Measurements from ENCODE around the gene TPD52L1. TPM values are rescaled to one million over a fixed set of nuclear protein-coding genes. Genes with fewer than 3 reads are reported as not detected.

TPD52L1 gene
- total and polyA plus RNA-seq, 10 of the 15 experiments (the other 5 are each of a cell fraction or from before 2014, with no cell fraction given): 0.03 to 2.6 (median 0.16) TPM; not detected in 3

DNA sequence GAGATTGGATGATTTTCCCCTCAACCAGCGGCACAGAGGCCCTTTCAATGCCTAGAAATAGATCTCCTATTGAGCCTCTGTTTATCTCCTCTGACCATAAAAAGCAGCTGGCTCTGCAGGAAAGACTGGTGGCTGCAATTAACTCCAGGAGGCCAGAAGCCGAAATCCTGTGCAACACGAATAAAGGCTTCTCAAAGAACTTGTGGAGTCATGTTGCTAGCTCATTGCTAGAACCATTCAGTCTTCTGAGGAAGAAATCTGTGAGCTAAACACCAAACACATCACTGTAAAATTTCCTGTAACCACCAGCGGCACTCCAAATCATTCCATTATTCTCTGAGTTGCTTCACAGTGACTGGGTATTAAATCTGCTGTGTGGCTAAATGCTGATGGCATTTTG is 49.1 kb upstream of the TPD52L1 start:
- no peak for ATAC-seq
- H3K4me1 ChIP-seq (ENCODE audit: control insufficient read depth, insufficient read depth, low read length): no peaks in the 10 kb centered on the region
- intact Hi-C loops (cut with micrococcal nuclease; ENCODE audit: unreplicated experiment): no loop called here
- no peak overlapping the region for H3K27ac ChIP-seq (ENCODE audit: control insufficient read depth, insufficient read depth)
- CTCF ChIA-PET: interaction anchor here (0.6 kb wide), 1 partner anchor 242 kb away, joined by 3 read pairs; no protein-coding TSS in a partner anchor
- no peaks in the 10 kb centered on the region for H3K79me2 ChIP-seq (ENCODE audit: control insufficient read depth, insufficient read depth, low read length)
- SMC1A ChIA-PET (ENCODE audit: uncharacterized antibody, unreplicated experiment): interaction anchor here (0.7 to 1.3 kb wide), 2 partner anchors 10 to 92 kb away, joined by 3 to 4 read pairs; no protein-coding TSS in a partner anchor
- no peak overlapping the region for H3K4me3 ChIP-seq
- FAIRE-seq: no peak
- H4K20me1 ChIP-seq (ENCODE audit: control insufficient read depth, insufficient read depth): no peaks in the 10 kb centered on the region
- in situ Hi-C loops (cut with MboI): no loop called here
- no peaks in the 10 kb centered on the region for H3K9me3 ChIP-seq (replicated peaks; ENCODE audit: control insufficient read depth, insufficient read depth, low read length)
- no peak for DNase-seq (ENCODE audit: low read depth, low spot score)
- H3K4me2 ChIP-seq (ENCODE audit: control insufficient read depth, insufficient read depth): no peak overlapping the region
- RAD21 ChIA-PET (ENCODE audit: unreplicated experiment): no interaction called here
- H2AFZ ChIP-seq (ENCODE audit: control insufficient read depth, low read depth, low read length): no peak overlapping the region
- no peaks in the 10 kb centered on the region; a peak in 2 of 4 replicates for H3K27me3 ChIP-seq (replicated peaks in 1 of 2; ENCODE audit: control insufficient read depth in 2 of 2, insufficient read depth in 2 of 2, low read length in 1 of 2)
- TF ChIP-seq RB1 (IDR thresholded peaks at IDR 0.05; ENCODE audit: borderline replicate concordance): no peak
- 19% methylated on average over 4 of the region's 4 CpGs for WGBS (ENCODE audit: insufficient coverage, insufficient replicate concordance, low lambda C conversion rate, missing lambda C conversion rate)
- no peaks in the 10 kb centered on the region for H3K36me3 ChIP-seq (ENCODE audit: control insufficient read depth in 2 of 2, insufficient read depth in 2 of 2, low read length in 1 of 2)
- POLR2A ChIA-PET: interaction anchor here (0.6 to 0.7 kb wide), 2 partner anchors 23 to 149 kb away, joined by 3 to 7 read pairs; no protein-coding TSS in a partner anchor
- BruUV-seq (replicated peaks): no TSS peak
- H3K9ac ChIP-seq (ENCODE audit: control insufficient read depth, insufficient read depth, low read length): no peak overlapping the region

DNA sequence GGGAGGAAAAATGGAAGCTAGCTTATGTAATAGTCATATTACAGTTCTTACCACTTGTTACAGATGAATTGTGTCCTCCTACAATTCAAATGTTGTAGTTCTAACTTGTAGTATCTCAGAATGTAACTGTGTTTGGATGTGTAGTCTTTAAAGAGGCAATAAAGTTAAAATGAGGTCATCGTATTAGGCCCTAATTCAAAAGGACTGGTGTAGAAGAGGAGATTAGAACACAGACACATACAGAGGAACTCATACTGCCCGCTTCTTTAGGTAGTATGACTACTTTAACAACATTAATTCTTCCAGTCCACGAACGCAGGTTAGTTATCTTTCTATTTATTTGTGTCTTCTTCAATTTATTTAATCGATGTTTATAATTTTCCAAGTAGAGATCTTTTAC is 46.5 kb upstream of the TPD52L1 start:
- H3K27ac ChIP-seq (ENCODE audit: control insufficient read depth, insufficient read depth): no peak overlapping the region
- H3K9ac ChIP-seq (ENCODE audit: control insufficient read depth, insufficient read depth, low read length): no peak overlapping the region
- ATAC-seq: no peak
- H3K9me3 ChIP-seq (replicated peaks; ENCODE audit: control insufficient read depth, insufficient read depth, low read length): no peaks in the 10 kb centered on the region; the same call in 2 of the 3 replicates
- no peak overlapping the region for H2AFZ ChIP-seq (ENCODE audit: control insufficient read depth, low read depth, low read length)
- no peaks in the 10 kb centered on the region for H3K4me1 ChIP-seq (ENCODE audit: control insufficient read depth, insufficient read depth, low read length)
- no peaks in the 10 kb centered on the region for H3K36me3 ChIP-seq (ENCODE audit: control insufficient read depth in 2 of 2, insufficient read depth in 2 of 2, low read length in 1 of 2)
- RAD21 ChIA-PET (ENCODE audit: unreplicated experiment): no interaction called here
- POLR2A ChIA-PET: no interaction called here
- H3K79me2 ChIP-seq (ENCODE audit: control insufficient read depth, insufficient read depth, low read length): no peaks in the 10 kb centered on the region
- H3K27me3 ChIP-seq (replicated peaks in 1 of 2; ENCODE audit: control insufficient read depth in 2 of 2, insufficient read depth in 2 of 2, low read length in 1 of 2): no peaks in the 10 kb centered on the region
- no peak overlapping the region for H3K4me2 ChIP-seq (ENCODE audit: control insufficient read depth, insufficient read depth)
- SMC1A ChIA-PET (ENCODE audit: uncharacterized antibody, unreplicated experiment): no interaction called here
- no peak overlapping the region for H3K4me3 ChIP-seq
- DNase-seq (ENCODE audit: low read depth, low spot score): no peak
- H4K20me1 ChIP-seq (ENCODE audit: control insufficient read depth, insufficient read depth): no peaks in the 10 kb centered on the region
- FAIRE-seq: no peak
- CTCF ChIA-PET: interaction anchor here (1.1 kb wide), 1 partner anchor 236 kb away, joined by 3 read pairs; no protein-coding TSS in a partner anchor
- in situ Hi-C loops (cut with MboI) (no loop called here), intact Hi-C loops (cut with micrococcal nuclease; ENCODE audit: unreplicated experiment) (no loop called here)
- 48% methylated on average over 5 of the region's 5 CpGs for WGBS (ENCODE audit: insufficient coverage, insufficient replicate concordance, low lambda C conversion rate, missing lambda C conversion rate)
- no TSS peak for BruUV-seq (replicated peaks)
- TF ChIP-seq BHLHE40 (IDR thresholded peaks at IDR 0.05; ENCODE audit: borderline replicate concordance in 1 of 2, low read depth in 2 of 2, low read length in 1 of 2) (no peak), POLR2AphosphoS5 (IDR thresholded peaks at IDR 0.05; ENCODE audit: low read length) (no peak), CREM (IDR thresholded peaks at IDR 0.05; ENCODE audit: low read depth) (no peak), NR2C2 (IDR thresholded peaks at IDR 0.05; ENCODE audit: borderline replicate concordance, control insufficient read depth, insufficient read length, low read depth) (no peak), CREB1 (IDR thresholded peaks at IDR 0.05; ENCODE audit: low read depth) (no peak), RB1 (IDR thresholded peaks at IDR 0.05; ENCODE audit: borderline replicate concordance) (no peak), RCOR1 (conservative IDR thresholded peaks at IDR 0.05; ENCODE audit: low read depth, low read length) (no peak), TCF12 (IDR thresholded peaks at IDR 0.05; ENCODE audit: low read depth, low read length) (no peak)
- TF ChIP-seq, protein P1, sequence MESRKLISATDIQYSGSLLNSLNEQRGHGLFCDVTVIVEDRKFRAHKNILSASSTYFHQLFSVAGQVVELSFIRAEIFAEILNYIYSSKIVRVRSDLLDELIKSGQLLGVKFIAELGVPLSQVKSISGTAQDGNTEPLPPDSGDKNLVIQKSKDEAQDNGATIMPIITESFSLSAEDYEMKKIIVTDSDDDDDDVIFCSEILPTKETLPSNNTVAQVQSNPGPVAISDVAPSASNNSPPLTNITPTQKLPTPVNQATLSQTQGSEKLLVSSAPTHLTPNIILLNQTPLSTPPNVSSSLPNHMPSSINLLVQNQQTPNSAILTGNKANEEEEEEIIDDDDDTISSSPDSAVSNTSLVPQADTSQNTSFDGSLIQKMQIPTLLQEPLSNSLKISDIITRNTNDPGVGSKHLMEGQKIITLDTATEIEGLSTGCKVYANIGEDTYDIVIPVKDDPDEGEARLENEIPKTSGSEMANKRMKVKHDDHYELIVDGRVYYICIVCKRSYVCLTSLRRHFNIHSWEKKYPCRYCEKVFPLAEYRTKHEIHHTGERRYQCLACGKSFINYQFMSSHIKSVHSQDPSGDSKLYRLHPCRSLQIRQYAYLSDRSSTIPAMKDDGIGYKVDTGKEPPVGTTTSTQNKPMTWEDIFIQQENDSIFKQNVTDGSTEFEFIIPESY (IDR thresholded peaks at IDR 0.05): no peak
- TF ChIP-seq, protein P2, sequence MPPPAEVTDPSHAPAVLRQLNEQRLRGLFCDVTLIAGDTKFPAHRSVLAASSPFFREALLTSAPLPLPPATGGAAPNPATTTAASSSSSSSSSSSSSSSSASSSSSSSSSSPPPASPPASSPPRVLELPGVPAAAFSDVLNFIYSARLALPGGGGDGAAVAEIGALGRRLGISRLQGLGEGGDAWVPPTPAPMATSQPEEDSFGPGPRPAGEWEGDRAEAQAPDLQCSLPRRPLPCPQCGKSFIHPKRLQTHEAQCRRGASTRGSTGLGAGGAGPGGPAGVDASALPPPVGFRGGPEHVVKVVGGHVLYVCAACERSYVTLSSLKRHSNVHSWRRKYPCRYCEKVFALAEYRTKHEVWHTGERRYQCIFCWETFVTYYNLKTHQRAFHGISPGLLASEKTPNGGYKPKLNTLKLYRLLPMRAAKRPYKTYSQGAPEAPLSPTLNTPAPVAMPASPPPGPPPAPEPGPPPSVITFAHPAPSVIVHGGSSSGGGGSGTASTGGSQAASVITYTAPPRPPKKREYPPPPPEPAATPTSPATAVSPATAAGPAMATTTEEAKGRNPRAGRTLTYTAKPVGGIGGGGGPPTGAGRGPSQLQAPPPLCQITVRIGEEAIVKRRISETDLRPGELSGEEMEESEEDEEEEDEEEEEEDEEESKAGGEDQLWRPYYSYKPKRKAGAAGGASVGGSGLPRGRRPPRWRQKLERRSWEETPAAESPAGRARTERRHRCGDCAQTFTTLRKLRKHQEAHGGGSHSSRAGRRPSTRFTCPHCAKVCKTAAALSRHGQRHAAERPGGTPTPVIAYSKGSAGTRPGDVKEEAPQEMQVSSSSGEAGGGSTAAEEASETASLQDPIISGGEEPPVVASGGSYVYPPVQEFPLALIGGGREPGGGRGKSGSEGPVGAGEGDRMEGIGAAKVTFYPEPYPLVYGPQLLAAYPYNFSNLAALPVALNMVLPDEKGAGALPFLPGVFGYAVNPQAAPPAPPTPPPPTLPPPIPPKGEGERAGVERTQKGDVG (CRISPR knock-in tag; IDR thresholded peaks at IDR 0.05): no peak

Measured in GM12878 (cell line).